Liver (tissue), 10 donors: ENCODE data around the gene LCN6. TPM values are rescaled to one million over a fixed set of nuclear protein-coding genes. Genes with fewer than 3 reads are reported as not detected.

Experiments used
- DNase-seq: peaks from one replicate; pipeline ENCODE4 v3.0.0-alpha.2; 2017; ENCODE audit warnings: low spot score
- H3K27ac ChIP-seq, 2 donors: one replicate each; pipeline ENCODE4 v1.7.0; 2013; ENCODE audit warnings: inconsistent platforms in 2 of 2, low read length in 2 of 2, control low read depth in 1 of 2, low read depth in 1 of 2, mild to moderate bottlenecking in 1 of 2
- H3K27me3 ChIP-seq, 4 donors: one replicate each; pipeline versions ENCODE4 v1.6.1 to v1.7.0; 2013; ENCODE audit warnings: low read length in 3 of 4, inconsistent platforms in 1 of 4, mild to moderate bottlenecking in 1 of 4, moderate library complexity in 1 of 4; ENCODE audit not compliant: control insufficient read depth in 4 of 4, insufficient read depth in 4 of 4
- H3K36me3 ChIP-seq, 4 donors: one replicate each; pipeline versions ENCODE4 v1.6.1 to v1.7.0; 2013; ENCODE audit warnings: low read length in 3 of 4, mild to moderate bottlenecking in 3 of 4, low read depth in 1 of 4, moderate library complexity in 1 of 4; ENCODE audit not compliant: control insufficient read depth in 4 of 4, insufficient read depth in 3 of 4
- H3K4me1 ChIP-seq, 4 donors: one replicate each; pipeline versions ENCODE4 v1.6.1 to v1.7.0; 2013; ENCODE audit warnings: low read length in 3 of 4, mild to moderate bottlenecking in 3 of 4, moderate library complexity in 1 of 4; ENCODE audit not compliant: control insufficient read depth in 4 of 4, insufficient read depth in 4 of 4
- H3K4me3 ChIP-seq, 3 donors: one replicate each; pipeline versions ENCODE4 v1.6.1 to v1.7.0; 2013; ENCODE audit warnings: low read length in 3 of 3, control low read depth in 1 of 3, low read depth in 1 of 3, mild to moderate bottlenecking in 1 of 3
- H3K9ac ChIP-seq, 2 donors: one replicate each; pipeline ENCODE4 v1.7.0; 2013; ENCODE audit warnings: low read length in 2 of 2, mild to moderate bottlenecking in 2 of 2, moderate library complexity in 2 of 2, control low read depth in 1 of 2, low read depth in 1 of 2
- H3K9me3 ChIP-seq, 4 donors: one replicate each; pipeline versions ENCODE4 v1.6.1 to v1.7.0; 2013; ENCODE audit warnings: low read length in 3 of 4; ENCODE audit not compliant: control insufficient read depth in 4 of 4
- EGR1 ChIP-seq, 2 donors: IDR thresholded peaks; 2 replicates each; pipeline ENCODE4 v1.6.1; 2016 to 2018; ENCODE audit warnings: antibody characterized with exemption in 2 of 2, low read depth in 2 of 2
- FOXA1 ChIP-seq: IDR thresholded peaks from 2 replicates; pipeline ENCODE4 v1.6.1; 2016; ENCODE audit warnings: antibody characterized with exemption
- GABPA ChIP-seq, 2 donors: IDR thresholded peaks in 1 of 2; conservative IDR thresholded peaks in 1 of 2; 2 replicates each; pipeline ENCODE4 v1.6.1; 2016; ENCODE audit warnings: antibody characterized with exemption in 2 of 2, mild to moderate bottlenecking in 1 of 2, moderate library complexity in 1 of 2
- HNF4A ChIP-seq, 2 donors: conservative IDR thresholded peaks; 2 replicates each; pipeline ENCODE4 v1.6.1; 2016; ENCODE audit warnings: antibody characterized with exemption in 2 of 2, mild to moderate bottlenecking in 2 of 2
- HNF4G ChIP-seq: IDR thresholded peaks from 2 replicates; pipeline ENCODE4 v1.6.1; 2016; ENCODE audit warnings: antibody characterized with exemption
- JUND ChIP-seq, 2 donors: IDR thresholded peaks; 2 replicates each; pipeline ENCODE4 v1.6.1; 2016; ENCODE audit warnings: antibody characterized with exemption in 2 of 2
- NR2F2 ChIP-seq: IDR thresholded peaks from 2 replicates; pipeline ENCODE4 v1.6.1; 2016; ENCODE audit warnings: antibody characterized with exemption
- RAD21 ChIP-seq, 2 donors: IDR thresholded peaks; 2 replicates each; pipeline ENCODE4 v1.6.1; 2016; ENCODE audit warnings: antibody characterized with exemption in 2 of 2, mild to moderate bottlenecking in 2 of 2
- SP1 ChIP-seq: IDR thresholded peaks from 2 replicates; pipeline ENCODE4 v1.6.1; 2018; ENCODE audit warnings: antibody characterized with exemption, mild to moderate bottlenecking
- WGBS: extraction: QIAGEN DNeasy Blood & Tissue Kit; methylation state at CpG from one replicate; pipeline ENCODE4 v1.1.7; 2013; 5-methylcytosine and 5-hydroxymethylcytosine counted together
- polyA plus RNA-seq, 2 donors: library from polyadenylated mRNA; stranded (reverse) in 1 of 2; unstranded in 1 of 2; fragments of 200-250 nt in 1 of 2; fragments of >200 nt in 1 of 2; fragmentation: Nextera tagmentation in 1 of 2; extraction: Ambion mirVana in 1 of 2; gene quantifications; one replicate each; pipeline versions ENCODE4 v1.2.1 to v1.2.3, GENCODE V29; 2013 to 2015
- small RNA-seq: library from RNA; depleted of rRNA; stranded (forward); fragments of <200 nt; gene quantifications from one replicate; pipeline ENCODE3, GENCODE V24; 2014
- total RNA-seq, 2 donors: library from RNA; depleted of rRNA; stranded (reverse); fragments of >200 nt; gene quantifications; one replicate each; pipeline ENCODE4 v1.2.3, GENCODE V29; 2014
- TF ChIP-seq, protein P1 (sequence below): fragments of 150-350 bp; IDR thresholded peaks from 2 replicates; pipeline ENCODE4 v1.5.1; 2017; ENCODE audit warnings: improper control_type of control experiment, low read depth, low read length; ENCODE audit not compliant: missing input control
- donor health status: healthy.
- donor health status: healthy.
- donor health status: healthy.
- donor health status: healthy.
- donor health status: healthy.

Gene LCN6
- total and polyA plus RNA-seq, 4 donors, result 0.14 to 0.32 TPM; not detected in 2

DNA sequence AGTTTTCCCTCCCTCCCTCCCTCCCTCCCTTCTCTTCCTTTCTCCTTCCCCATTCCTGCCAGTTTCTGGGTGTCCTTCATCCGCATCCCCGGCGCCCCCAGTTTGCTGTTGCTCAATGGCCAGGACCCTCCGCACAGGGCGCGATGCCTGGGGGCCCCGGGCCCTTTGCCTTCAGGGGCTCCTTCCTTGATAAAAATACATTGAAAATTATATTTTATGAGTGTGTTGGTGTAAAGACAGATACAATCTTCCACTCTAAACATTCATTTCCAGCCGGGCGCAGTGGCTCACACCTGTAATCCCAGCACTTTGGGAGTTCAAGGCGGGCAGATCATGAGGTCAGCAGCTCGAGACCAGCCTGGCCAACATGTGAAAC lies 53.5 kb downstream of the LCN6 start:
- Histone ChIP-seq H3K4me1 (peaks cover 33 to 75% (median 68%) of the 10 kb centered on the region in 4 donors), H3K27me3 (no peaks in the 10 kb centered on the region), H3K9me3 (no peaks in the 10 kb centered on the region), H3K27ac (peak overlapping the region; percentile 61 to 77), H3K4me3 (no peak overlapping the region), H3K9ac (no peak overlapping the region), H3K36me3 (no peaks in the 10 kb centered on the region)
- DNase-seq, result no peak
- WGBS, result 69% methylated on average over 11 of the region's 11 CpGs
- TF ChIP-seq HNF4G (no peak), HNF4A (conservative IDR thresholded peaks at IDR 0.05) (no peak), EGR1 (IDR thresholded peaks at IDR 0.05; ENCODE audit: low read depth in 2 of 2) (no peak), GABPA (IDR thresholded peaks at IDR 0.05 in 1 of 2, conservative IDR thresholded peaks at IDR 0.05 in 1 of 2) (no peak), NR2F2 (no peak), FOXA1 (no peak), SP1 (no peak), RAD21 (IDR thresholded peaks at IDR 0.05) (no peak)
- TF ChIP-seq, protein P1, sequence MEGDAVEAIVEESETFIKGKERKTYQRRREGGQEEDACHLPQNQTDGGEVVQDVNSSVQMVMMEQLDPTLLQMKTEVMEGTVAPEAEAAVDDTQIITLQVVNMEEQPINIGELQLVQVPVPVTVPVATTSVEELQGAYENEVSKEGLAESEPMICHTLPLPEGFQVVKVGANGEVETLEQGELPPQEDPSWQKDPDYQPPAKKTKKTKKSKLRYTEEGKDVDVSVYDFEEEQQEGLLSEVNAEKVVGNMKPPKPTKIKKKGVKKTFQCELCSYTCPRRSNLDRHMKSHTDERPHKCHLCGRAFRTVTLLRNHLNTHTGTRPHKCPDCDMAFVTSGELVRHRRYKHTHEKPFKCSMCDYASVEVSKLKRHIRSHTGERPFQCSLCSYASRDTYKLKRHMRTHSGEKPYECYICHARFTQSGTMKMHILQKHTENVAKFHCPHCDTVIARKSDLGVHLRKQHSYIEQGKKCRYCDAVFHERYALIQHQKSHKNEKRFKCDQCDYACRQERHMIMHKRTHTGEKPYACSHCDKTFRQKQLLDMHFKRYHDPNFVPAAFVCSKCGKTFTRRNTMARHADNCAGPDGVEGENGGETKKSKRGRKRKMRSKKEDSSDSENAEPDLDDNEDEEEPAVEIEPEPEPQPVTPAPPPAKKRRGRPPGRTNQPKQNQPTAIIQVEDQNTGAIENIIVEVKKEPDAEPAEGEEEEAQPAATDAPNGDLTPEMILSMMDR, result no peak

DNA sequence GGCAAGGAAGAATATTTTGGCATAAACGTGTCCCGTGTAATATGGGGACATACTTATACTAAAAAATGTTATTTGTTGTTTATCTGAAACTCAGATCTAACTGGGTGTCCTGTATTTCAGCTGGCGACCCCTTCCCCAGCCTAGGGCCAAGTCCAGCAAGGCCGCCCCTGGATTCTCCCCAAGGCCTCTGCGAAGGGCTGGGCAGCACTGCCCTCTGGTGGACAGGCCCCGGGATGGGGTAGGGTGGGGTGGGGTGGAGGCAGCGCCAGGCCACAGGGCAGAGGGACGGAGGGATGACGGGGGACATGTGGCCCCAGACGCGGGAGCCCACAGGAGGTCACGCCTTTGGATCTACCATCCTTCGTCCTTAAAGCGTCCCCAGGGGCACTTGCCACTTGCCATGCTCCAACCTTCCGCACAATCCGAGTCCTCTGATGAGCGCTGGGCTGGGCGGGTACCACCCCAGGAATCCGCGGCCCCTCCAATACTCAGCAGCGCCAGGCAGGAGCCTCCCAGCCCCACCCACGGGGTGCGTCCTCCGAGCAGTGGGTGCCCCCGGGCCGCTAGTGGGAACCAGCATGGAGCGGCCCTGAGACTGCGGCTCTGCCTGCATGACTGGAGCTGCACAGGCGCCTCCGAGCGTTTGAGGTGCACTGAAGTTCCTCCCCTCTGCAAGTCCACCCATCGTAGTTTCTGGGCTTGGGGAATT lies 54.0 kb downstream of the LCN6 start:
- Histone ChIP-seq H3K36me3 (no peaks in the 10 kb centered on the region), H3K4me1 (peaks cover 36 to 78% (median 69%) of the 10 kb centered on the region in 4 donors), H3K4me3 (no peak overlapping the region), H3K27me3 (no peaks in the 10 kb centered on the region), H3K27ac (peak overlapping the region; percentile 51 to 56), H3K9ac (no peak overlapping the region), H3K9me3 (no peaks in the 10 kb centered on the region)
- TF ChIP-seq RAD21 (IDR thresholded peaks at IDR 0.05) (peak; percentile 92 to 96), JUND (IDR thresholded peaks at IDR 0.05) (no peak), EGR1 (IDR thresholded peaks at IDR 0.05; ENCODE audit: low read depth in 2 of 2) (no peak)
- TF ChIP-seq, protein P1, result peak; percentile 73
- 34% methylated on average over 32 of the region's 32 CpGs for WGBS
- peak; percentile 75 for DNase-seq

Small RNA genes lying within 50 kb of the gene (small RNA-seq; reads per million reads assigned to genes)
- gene ATP6V1G1P3 (not detected), gene MIR6722 (not detected)

Other genes with a start within 250 kb of the LCN6 start
- gene NOTCH1, start 202.5 kb downstream of the LCN6 start, total RNA-seq, result 10 to 100 TPM in 1 of 2 donors, 1 to 10 TPM in 1; 9.4 to 22.3 TPM
- gene NOTCH1, start 202.5 kb downstream of the LCN6 start, polyA plus RNA-seq, result 1 to 10 TPM; 2.4 to 7.5 TPM
- 10 to 100 TPM; 34.5 to 38.5 TPM for gene EGFL7, start 85.6 kb downstream of the LCN6 start, total RNA-seq
- 10 to 100 TPM; 32.1 to 39.7 TPM for gene EGFL7, start 85.6 kb downstream of the LCN6 start, polyA plus RNA-seq
- 100 to 1,000 TPM in 1 of 2 donors, 10 to 100 TPM in 1; 75.1 to 213 TPM for gene AGPAT2, start 61.1 kb downstream of the LCN6 start, total RNA-seq
- gene AGPAT2, start 61.1 kb downstream of the LCN6 start, polyA plus RNA-seq, result 100 to 1,000 TPM; 211 to 222 TPM
- gene DIPK1B, start 36.0 kb downstream of the LCN6 start, total RNA-seq, result 10 to 100 TPM in 1 of 2 donors, 1 to 10 TPM in 1; 6.4 to 19.7 TPM
- gene DIPK1B, start 36.0 kb downstream of the LCN6 start, polyA plus RNA-seq, result 1 to 10 TPM; 2.3 to 4.1 TPM
- gene LCN10, start 5.6 kb downstream of the LCN6 start, total RNA-seq, result under 1 TPM; 0.08 to 0.14 TPM
- gene LCN10, start 5.6 kb downstream of the LCN6 start, polyA plus RNA-seq, result under 1 TPM; 0.11 to 0.12 TPM
- gene LCN8, start 9.7 kb upstream of the LCN6 start, total RNA-seq, result not detected
- not detected for gene LCN8, start 9.7 kb upstream of the LCN6 start, polyA plus RNA-seq
- gene LCN15, start 16.0 kb upstream of the LCN6 start, total RNA-seq, result not detected
- not detected for gene LCN15, start 16.0 kb upstream of the LCN6 start, polyA plus RNA-seq
- 10 to 100 TPM; 32.2 to 58.9 TPM for gene TMEM141, start 42.8 kb upstream of the LCN6 start, total RNA-seq
- gene TMEM141, start 42.8 kb upstream of the LCN6 start, polyA plus RNA-seq, result 10 to 100 TPM; 73.6 to 74.7 TPM
- gene CCDC183, start 47.8 kb upstream of the LCN6 start, total RNA-seq, result 1 to 10 TPM in 1 of 2 donors, under 1 TPM in 1; 0.75 to 1.8 TPM
- 1 to 10 TPM in 1 of 2 donors, under 1 TPM in 1; 0.20 to 1.3 TPM for gene CCDC183, start 47.8 kb upstream of the LCN6 start, polyA plus RNA-seq
- gene RABL6, start 59.4 kb upstream of the LCN6 start, total RNA-seq, result 10 to 100 TPM; 12.6 to 32.6 TPM
- 1 to 10 TPM; 3.6 to 8.7 TPM for gene RABL6, start 59.4 kb upstream of the LCN6 start, polyA plus RNA-seq
- 1 to 10 TPM in 1 of 2 donors, under 1 TPM in 1; 0.56 to 2.3 TPM for gene AJM1, start 94.0 kb upstream of the LCN6 start, total RNA-seq
- 1 to 10 TPM in 1 of 2 donors, under 1 TPM in 1; 0.61 to 1.0 TPM for gene AJM1, start 94.0 kb upstream of the LCN6 start, polyA plus RNA-seq
- 10 to 100 TPM; 23.2 to 40.4 TPM for gene PHPT1, start 100.9 kb upstream of the LCN6 start, total RNA-seq
- gene PHPT1, start 100.9 kb upstream of the LCN6 start, polyA plus RNA-seq, result 10 to 100 TPM; 44.2 to 83.1 TPM
- gene MAMDC4, start 103.8 kb upstream of the LCN6 start, total RNA-seq, result 1 to 10 TPM; 4.0 to 8.1 TPM
- gene MAMDC4, start 103.8 kb upstream of the LCN6 start, polyA plus RNA-seq, result 1 to 10 TPM; 2.4 to 3.9 TPM
- 100 to 1,000 TPM; 123 to 248 TPM for gene EDF1, start 117.8 kb upstream of the LCN6 start, total RNA-seq
- 100 to 1,000 TPM; 289 to 513 TPM for gene EDF1, start 117.8 kb upstream of the LCN6 start, polyA plus RNA-seq
- gene TRAF2, start 138.0 kb upstream of the LCN6 start, total RNA-seq, result 10 to 100 TPM in 1 of 2 donors, 1 to 10 TPM in 1; 7.5 to 14.9 TPM
- gene TRAF2, start 138.0 kb upstream of the LCN6 start, polyA plus RNA-seq, result 1 to 10 TPM; 4.7 to 6.1 TPM
- gene FBXW5, start 196.2 kb upstream of the LCN6 start, total RNA-seq, result 100 to 1,000 TPM in 1 of 2 donors, 10 to 100 TPM in 1; 64.0 to 163 TPM
- 100 to 1,000 TPM in 1 of 2 donors, 10 to 100 TPM in 1; 87.1 to 130 TPM for gene FBXW5, start 196.2 kb upstream of the LCN6 start, polyA plus RNA-seq
- gene C8G, start 196.7 kb upstream of the LCN6 start, total RNA-seq, result 100 to 1,000 TPM in 1 of 2 donors, 10 to 100 TPM in 1; 25.1 to 323 TPM
- 1,000 to 10,000 TPM in 1 of 2 donors, 100 to 1,000 TPM in 1; 892 to 1,117 TPM for gene C8G, start 196.7 kb upstream of the LCN6 start, polyA plus RNA-seq
- 1 to 10 TPM; 2.3 to 5.2 TPM for gene LCN12, start 203.7 kb upstream of the LCN6 start, total RNA-seq
- gene LCN12, start 203.7 kb upstream of the LCN6 start, polyA plus RNA-seq, result 10 to 100 TPM in 1 of 2 donors, 1 to 10 TPM in 1; 7.3 to 12.2 TPM
- 1 to 10 TPM in 1 of 2 donors, under 1 TPM in 1; 0.23 to 5.4 TPM for gene PTGDS, start 229.0 kb upstream of the LCN6 start, total RNA-seq
- gene PTGDS, start 229.0 kb upstream of the LCN6 start, polyA plus RNA-seq, result 10 to 100 TPM in 1 of 2 donors, 1 to 10 TPM in 1; 7.4 to 15.2 TPM
- gene LCNL1, start 234.5 kb upstream of the LCN6 start, total RNA-seq, result under 1 TPM in 1 of 2 donors, not detected in 1; 0.08 TPM
- gene LCNL1, start 234.5 kb upstream of the LCN6 start, polyA plus RNA-seq, result under 1 TPM in 1 of 2 donors, not detected in 1; 0.01 TPM
- gene PAXX, start 243.9 kb upstream of the LCN6 start, total RNA-seq, result 1 to 10 TPM; 7.3 to 9.0 TPM
- gene PAXX, start 243.9 kb upstream of the LCN6 start, polyA plus RNA-seq, result 10 to 100 TPM; 29.4 to 34.1 TPM
- under 1 TPM; 0.33 to 0.42 TPM for gene CLIC3, start 248.0 kb upstream of the LCN6 start, total RNA-seq
- gene CLIC3, start 248.0 kb upstream of the LCN6 start, polyA plus RNA-seq, result under 1 TPM; 0.38 to 0.83 TPM